Measurements from ENCODE around the gene RAB33B. TPM values are rescaled to one million over a fixed set of nuclear protein-coding genes. Genes with fewer than 3 reads are reported as not detected.
"Not testable (repeated sequence)": the region's sequence is repeated elsewhere in the genome, so short reads cannot be mapped to it uniquely, and the experiment has no call there.

The RAB33B gene
- total RNA-seq, 1 experiment from 2014 or later: 5.7 TPM

DNA sequence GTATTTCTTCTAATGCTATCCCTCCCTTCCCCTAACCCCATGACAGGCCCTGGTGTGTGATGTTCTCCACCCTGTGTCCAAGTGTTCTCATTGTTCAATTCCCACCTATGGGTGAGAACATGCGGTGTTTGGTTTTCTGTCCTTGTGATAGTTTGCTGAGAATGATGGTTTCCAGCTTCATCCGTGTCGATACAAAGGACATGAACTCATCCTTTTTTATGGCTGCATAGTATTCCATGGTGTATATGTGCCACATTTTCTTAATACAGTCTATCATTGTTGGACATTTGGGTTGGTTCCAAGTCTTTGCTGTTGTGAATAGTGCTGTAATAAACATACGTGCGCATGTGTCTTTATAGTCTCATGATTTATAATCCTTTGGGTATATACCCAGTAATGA is 10.6 kb downstream of the RAB33B start:
- DNase-seq (ENCODE audit: low spot score): not testable (repeated sequence)

DNA sequence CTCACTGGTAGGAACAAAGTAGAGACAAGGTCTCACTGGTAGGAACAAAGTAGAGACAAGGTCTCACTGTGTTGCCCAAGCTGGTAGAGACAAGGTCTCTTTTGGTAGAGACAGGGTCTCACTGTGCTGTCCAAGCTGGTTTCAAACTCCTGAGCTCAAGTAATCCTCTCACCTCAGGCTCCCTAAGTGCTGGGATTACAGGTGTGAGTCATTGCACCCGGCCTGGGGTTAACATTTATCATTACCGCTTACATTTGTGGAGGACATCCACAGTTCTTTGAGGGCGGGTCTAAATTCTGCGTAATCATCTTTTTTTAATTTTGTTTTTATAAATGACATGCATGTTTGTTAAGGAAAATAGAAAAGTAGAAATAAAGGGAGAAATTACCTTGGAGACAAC is 12.0 kb downstream of the RAB33B start:
- no peak for DNase-seq (ENCODE audit: low spot score)

DNA sequence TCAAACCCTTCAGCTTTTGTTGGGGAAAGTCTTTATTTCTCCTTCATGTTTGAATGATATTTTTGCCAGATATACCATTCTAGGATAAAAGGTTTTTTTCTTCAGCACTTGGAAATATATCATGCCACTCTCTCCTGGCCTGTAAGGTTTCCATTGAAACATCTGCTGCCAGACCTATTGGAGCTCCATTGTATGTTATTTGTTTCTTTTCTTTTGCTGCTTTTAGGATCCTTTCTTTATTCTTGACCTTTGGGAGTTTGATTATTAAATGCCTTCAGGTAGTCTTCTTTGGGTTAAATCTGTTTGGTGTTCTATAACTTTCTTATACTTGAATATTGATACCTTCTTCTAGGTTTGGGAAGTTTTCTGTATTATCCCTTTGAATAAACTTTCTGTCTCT is 14.8 kb downstream of the RAB33B start:
- not testable (repeated sequence) for DNase-seq (ENCODE audit: low spot score)

DNA sequence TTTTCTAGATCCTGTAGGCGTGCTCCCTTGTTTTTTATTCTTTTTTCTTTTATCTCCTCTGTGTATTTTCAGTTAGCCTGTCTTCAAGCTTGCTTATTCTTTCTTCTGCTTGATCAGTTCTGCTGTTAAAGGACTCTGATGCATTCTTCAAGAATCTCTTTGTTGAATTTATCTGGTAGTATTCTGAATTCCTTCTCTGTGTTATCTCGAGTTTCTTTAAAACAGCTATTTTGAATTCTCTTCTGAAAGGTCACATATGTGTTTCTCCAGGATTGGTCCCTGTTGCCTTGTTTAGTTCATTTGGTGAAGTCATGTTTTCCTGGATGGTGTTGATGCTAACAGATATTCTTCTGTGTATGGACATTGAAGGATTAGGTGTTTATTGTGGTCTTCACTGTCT is 15.3 kb downstream of the RAB33B start:
- no peak for DNase-seq (ENCODE audit: low spot score)

DNA sequence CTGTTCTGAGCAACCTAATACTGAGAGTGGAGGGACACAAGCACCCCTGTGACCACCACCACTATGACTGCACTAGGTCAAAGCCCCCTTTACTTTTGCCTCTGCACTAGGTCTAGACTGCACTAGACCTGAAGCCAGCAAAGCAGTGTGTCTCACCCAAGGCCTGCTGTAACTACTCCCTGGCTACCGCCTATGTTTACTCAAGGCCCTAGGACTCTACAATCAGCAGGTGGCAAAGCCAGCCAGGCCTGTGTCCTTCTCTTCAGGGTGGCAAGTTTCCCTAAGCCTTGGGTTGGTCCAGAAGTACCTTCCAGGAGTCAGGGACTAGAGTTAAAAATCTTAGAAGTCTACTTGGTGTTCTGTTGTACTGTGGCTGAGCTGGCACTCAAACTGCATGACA is 15.9 kb downstream of the RAB33B start:
- DNase-seq (ENCODE audit: low spot score): no peak

DNA sequence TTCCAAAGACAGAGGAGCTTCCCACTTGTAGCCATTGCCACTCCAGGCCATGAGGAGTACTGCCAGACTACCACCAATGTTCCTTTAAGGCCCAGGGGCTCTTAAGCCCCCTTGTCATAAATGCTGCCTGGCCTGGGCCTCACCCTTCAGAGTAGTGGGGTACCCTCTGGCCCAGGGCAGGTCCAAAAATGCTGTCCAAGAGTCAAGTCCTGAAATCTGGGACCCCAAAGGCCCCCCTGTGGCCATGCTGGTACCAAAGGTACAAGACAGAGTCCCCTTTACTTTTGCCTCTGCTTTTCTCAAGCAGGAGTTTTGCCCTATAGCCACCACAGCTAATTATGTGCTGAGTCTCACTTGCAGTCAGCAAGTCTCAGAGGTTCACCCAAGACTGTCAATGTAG is 16.4 kb downstream of the RAB33B start:
- no peak for DNase-seq (ENCODE audit: low spot score)

DNA sequence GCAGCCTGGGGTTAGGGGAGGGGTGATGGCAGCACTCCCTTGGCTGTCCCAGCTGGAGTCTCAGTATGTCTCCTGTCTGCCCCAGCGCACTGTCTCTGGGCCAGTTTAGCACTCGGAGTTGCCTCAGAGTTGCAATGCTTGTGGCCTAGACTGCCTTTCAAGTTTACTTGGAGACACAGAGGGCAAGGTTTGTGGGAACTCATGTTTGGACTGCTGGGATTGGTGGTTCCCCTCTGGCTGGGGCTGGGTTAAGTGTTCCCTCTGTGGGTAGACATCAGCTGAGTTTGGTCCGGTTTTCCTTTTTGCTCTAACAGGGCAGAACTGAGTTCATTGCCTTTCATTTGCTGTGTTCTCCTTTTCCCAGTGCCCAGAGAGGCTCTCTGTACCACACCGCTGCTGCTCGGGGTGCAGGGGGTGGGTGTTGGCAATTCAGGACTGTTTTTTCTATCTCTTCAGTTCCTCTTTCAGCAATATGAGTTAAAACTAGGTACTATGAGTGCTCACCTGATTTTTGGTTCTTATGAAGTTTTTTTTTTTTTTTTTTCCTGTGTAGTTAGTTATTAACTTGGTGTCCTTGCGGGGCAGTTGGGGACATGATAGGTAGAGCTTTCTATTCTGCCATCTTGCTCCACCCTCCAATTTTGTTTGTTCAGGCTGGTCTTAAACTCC is 17.2 kb downstream of the RAB33B start:
- DNase-seq (ENCODE audit: low spot score): no peak

DNA sequence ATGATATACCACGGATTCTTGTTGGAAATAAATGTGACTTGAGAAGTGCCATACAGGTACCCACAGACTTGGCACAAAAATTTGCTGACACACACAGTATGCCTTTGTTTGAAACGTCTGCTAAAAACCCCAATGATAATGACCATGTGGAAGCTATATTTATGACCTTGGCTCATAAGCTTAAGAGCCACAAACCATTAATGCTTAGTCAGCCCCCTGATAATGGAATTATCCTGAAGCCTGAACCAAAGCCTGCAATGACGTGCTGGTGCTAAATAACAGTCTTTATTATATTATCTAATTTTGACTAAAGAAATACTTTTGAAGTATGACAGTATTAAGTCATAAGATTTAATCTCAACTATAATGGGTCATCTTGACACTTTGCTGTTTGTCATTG is 18.9 kb downstream of the RAB33B start:
- no peak for DNase-seq (ENCODE audit: low spot score)

DNA sequence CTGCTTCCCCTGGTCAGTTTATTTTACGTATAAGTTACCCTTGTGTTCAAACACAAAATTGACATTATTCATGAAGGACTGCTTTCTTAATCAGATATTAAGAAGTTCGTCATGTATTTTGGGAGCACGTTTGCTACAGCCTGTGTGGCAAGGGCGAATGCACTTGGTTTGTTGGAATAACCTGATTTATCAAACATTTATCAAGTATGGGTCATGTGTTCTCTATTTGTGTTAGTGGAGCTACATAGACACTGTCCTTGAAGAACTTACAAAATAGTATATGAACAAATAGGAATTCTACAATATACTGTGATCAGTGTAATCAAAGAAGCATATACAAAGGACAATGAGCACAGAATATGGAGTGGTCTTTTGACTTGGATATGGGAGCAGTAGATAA is 22.4 kb downstream of the RAB33B start:
- DNase-seq (ENCODE audit: low spot score): no peak

DNA sequence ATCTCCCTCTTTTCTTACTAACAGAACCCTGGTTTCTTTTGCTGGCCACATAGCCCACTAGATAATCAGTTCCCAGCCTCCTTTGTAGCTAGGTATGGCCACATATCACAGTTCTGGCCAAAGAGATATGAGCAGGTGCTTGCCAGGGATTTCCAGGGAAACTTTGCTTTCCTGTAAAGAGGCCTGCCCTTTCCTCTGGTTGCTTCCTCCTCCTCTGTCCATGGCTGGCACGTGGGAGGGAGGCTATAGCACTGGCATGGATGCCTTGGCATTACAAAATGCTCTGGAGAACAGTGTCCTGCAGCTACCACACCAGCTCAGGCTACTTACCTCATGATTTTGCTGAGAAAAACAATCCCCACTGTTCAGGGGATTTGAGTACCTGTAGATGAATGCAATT is 27.5 kb downstream of the RAB33B start:
- no peak for DNase-seq (ENCODE audit: low spot score)

DNA sequence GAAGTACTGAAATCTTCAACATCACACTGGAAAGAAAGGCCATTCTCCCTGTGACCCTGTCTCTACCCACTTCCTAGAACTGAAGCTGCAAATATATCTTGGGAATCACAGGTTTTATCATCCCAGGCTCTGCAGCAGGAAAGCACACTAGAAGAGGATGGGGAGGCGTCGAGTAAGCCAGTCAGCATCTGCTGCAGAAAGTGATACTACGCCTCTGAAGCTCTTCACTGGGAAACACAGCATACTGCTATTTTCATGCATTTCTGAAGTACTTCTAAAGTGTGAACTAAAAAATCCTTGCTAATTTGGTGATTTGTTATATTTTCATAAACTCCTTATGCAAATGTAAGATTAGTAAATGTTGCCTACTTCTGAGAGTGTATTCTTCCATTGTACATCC is 29.1 kb downstream of the RAB33B start:
- no peak for DNase-seq (ENCODE audit: low spot score)

DNA sequence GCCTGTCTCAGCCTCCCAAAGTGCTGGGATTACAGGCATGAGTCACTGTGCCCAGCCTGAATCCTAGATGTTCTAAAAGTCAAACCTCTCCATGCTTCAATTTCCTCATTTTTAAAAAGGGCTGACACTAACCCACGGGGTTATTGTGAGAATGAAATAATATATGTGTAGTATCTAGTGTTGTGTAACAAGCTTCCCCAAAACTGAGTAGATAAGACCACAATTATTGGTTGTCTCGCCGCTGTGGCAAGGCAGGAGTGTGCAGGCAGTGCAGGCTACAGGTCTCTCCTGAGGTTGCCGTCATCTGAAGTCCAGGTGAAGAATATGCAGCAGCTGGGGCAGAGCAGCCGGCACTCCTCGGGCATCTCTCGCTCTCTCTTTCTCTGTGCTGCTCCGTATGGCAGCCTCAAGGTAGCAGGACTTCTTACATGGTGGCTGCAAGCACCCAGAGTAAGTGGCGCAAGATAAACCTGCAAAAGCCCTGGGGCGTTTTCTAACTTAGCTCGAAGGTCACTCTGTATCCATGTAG is 30.9 kb downstream of the RAB33B start:
- no peak for DNase-seq (ENCODE audit: low spot score)

DNA sequence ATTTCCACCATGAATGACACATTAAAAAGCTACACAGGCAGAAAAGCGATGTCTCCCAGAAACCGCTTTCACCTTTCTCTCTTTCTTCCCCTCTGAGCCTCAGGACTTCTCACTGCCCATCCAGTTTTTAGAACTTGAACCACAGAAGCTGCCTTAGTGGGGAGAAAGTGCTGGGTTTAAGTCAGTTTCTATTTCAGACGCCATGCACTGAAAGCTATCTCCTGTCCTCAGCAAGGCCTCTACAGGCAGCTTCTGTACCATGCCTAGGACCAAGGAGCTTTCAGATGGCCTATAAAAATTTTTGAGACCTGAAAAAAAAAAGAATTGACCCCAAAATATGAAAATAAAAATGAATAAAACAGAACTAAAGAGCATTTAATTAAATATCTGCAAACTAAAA is 34.5 kb downstream of the RAB33B start:
- DNase-seq (ENCODE audit: low spot score): no peak

DNA sequence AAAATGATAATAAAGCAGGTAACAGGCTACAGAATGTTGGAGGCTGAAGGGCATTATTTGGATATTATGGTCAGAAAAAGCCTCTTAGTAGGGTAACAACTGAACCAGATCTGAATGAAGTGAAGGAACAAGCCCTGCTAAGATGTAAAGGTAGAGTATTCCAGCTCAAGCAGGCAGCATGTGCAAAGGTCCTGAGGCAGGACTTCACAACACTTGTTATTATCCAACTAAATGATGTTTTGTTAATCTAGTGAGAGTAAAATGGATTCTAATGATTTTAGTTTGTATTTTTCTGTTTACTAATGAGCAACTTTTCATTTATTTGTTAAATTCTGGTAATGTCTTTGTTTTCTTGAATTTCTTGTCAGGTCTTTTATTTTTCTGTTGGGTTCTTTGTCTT is 35.7 kb downstream of the RAB33B start:
- no peak for DNase-seq (ENCODE audit: low spot score)

DNA sequence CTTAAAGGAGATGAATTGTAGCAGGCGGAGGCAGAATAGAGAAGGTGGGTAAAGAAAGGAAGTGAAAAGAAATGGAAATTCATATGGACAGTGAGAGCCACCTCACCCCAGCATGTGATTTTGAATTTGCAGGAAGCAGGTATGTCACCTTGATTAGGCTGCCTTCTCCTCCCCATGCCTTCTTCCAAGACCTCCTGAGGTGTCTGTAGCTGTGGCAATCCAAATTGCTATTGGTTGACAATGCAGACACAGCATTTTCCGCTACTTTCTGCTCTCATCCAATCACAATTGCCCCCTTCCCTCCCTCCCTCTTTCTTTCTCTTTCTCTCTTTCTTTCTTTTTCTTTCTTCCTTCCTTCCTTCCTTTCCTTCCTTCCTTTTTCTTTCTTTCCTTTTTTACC is 38.5 kb downstream of the RAB33B start:
- DNase-seq (ENCODE audit: low spot score): no peak

DNA sequence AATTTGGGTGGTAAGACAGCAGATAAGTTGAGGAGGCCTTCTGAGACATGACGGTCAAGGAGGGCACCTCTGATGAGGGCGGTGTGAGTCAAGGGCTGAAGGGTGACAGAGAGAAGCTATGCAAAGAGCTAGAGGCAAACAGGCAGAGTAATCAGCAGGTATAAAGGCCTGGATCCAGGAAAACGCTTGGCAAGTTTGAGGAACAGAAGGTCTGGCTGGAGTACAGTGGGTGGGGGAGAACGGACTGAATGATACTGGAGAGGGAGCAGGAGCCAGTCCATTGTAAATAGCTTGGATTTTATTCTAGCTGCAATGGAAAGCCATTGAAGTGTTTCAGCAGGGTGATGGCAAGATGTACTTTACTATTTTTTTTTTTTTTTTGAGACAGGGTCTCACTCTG is 39.3 kb downstream of the RAB33B start:
- no peak for DNase-seq (ENCODE audit: low spot score)

DNA sequence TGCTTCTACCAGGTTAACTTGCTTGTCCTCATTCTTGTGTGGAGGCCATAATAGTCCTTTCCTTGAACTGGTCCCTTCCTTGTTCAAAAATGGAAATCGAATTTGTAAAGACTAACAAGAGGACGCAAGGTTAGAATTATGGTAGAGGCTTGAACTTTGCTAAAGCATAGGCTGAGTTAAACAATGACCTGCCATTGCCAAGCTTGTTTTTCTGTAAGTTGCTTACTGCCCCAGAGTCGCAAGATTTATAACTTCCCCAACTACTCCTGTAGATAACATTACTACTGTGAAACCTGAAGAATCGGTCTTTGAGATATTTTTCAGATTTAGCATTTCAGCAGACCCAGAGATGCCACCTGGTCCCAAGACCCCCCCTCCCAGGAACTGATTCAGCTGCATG is 45.3 kb downstream of the RAB33B start:
- no peak for DNase-seq (ENCODE audit: low spot score)

DNA sequence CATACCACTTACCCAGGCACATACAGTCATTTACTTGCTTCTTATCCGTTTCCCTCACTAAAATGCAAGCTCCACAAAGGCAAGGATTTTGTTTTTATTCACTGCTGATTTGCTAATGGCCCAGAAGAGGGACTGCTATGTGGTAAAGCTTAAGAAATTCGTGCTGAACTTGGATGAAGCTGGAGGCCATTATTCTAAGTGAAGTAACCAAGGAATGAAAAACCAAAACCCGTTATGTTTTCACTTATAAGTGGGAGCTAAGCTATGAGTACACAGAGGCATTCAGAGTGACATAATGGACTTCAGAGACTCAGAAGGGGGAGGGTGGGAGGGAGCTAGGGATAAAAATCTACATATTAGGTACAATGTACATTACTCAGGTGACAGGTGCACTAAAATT is 47.2 kb downstream of the RAB33B start:
- no peak for DNase-seq (ENCODE audit: low spot score)

DNA sequence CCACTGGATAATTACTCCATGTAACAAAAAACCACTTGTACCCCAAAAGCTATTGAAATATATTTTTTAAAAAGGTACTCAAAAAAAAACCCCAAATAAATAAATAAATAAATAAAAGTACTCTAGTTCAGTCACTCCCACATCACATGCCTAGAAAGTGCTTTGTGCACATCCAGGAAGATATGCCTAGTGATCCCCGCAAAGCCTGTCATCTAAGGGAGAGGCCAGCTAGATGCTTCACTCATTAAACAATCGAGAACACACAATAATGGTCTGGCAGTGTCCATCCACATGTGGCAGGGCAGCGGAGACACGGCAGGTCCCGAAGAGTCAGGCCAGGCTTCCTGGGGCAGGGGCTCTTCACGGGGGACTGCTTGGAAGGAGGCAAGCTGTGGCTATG is 47.6 kb downstream of the RAB33B start:
- DNase-seq (ENCODE audit: low spot score): no peak

DNA sequence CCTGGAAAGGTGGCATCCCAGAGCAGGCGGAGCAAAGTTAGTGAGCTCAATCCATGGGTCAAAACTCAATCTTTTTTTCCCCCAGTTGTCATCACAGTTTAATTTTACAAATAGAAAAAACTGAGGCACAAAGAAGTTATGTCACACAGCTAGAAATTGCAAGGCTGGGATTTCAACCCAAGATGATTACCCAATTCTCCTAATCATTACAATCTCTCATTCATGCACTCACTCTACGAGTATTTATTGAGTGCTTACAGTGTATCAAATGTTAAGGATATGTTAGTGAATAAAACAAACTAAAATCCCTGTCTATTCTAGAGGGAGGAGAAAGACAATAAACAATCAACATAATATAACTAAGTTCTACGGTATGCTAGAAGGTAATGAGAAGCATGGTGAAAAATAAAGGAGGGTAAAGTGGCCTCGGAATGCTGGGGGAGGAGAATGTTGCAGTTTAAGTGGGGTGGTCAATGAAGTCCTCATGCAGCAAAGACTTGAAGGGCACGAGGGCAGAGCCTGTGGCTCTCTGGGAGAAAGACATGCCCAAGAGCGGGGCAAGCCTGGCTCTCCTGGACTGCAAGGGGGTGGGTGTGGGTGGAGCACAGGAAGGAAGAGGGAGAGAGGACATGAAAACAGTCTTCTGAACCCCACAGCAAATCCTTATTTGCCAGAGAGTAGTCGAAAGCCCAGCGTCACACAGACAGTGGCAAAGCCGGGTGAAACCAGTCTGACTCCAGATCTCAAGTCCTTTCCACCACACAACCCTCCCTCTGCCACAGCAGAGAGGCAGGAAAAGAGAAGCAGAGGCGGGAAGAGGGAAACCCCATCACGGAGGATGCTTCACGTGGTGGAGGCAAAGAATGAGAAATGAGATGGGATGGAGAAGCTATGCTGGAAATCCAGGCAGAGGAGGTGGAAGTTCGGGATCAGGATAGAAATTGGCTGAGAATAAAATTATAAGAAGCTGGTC is 48.3 kb downstream of the RAB33B start:
- DNase-seq (ENCODE audit: low spot score): no peak

DNA sequence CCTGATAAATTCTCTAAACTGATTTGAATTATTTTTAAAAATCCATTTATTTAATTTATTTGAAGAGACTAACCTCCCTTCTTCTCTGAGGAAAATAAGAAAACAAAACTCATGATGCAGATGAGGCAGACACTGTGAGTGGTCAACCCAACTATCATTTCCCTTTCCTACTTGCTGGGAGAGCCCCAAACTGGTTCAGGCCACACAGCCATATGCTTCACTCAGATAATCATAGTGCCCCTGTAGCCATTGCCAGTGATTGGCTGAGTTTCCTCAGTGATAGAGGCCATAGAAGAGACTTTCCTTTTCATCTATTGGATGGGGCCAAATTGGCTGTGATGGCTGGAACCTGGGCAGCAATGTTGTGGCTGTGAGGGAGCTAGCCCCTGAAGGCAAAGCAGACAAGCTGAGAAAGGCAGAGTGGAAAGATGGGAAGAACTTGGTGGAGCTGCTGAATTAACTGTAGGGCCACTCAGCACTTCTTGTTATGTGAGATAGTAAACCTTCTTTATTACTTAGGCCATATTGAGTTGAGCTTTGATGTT is 49.8 kb downstream of the RAB33B start:
- DNase-seq (ENCODE audit: low spot score): no peak

DNA sequence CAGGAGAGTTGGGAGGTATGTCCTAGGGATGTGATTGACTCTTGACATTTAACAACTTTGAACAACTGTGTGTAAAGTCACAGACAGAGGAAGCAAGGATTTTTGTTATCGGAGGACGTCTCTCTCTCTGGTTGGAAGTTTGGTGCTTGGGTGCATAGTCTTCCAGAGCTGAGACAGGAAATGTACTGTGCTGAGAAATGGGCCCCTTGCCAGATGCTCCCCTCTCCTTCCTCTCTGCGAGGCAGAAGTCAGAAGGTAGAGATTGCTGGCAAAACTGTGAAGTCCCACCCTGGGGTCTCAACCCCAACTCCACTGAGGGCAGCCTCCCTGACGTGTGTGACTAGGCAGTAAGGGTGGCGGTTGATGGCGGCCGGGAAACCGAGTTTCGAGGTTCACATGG is 52.9 kb downstream of the RAB33B start:
- no peak for DNase-seq (ENCODE audit: low spot score)

All from H4 (cell line).